A549 (cell line): ENCODE measurements around the gene SEMA6B. TPM values are rescaled to one million over a fixed set of nuclear protein-coding genes. Genes with fewer than 3 reads are reported as not detected.
A peak's percentile ranks its signal among the peaks of the same experiment; 100 is the strongest.

Experiments used
- ATAC-seq, 2 experiments: fragments of 200-7000 bp in 1 of 2; fragments of >200 bp in 1 of 2; cut with Nextera tagmentation in 1 of 2; cut with Tn5 transposase in 1 of 2; 3 replicates each; pipeline versions ENCODE4 v1.8.0 to v1.9.1; 2018 to 2020; ENCODE audit warnings: mild to moderate bottlenecking in 1 of 2, moderate library complexity in 1 of 2
- CTCF ChIA-PET: fragments of 300-600 bp; sonication (Branson Sonifier 250); formaldehyde crosslinking; extraction: SDS; loops from one replicate; lab custom pipeline; 2021; ENCODE audit warnings: antibody characterized with exemption, inconsistent platforms; lab: Yijun Ruan, JAX
- POLR2A ChIA-PET: fragments of 350-600 bp; formaldehyde crosslinking; extraction: SDS; loops from one replicate; lab custom pipeline; 2021; ENCODE audit warnings: antibody characterized with exemption, inconsistent platforms; lab: Yijun Ruan, JAX
- DNase-seq, 2 experiments: peaks; one replicate each; pipeline versions ENCODE4 v3.0.0 to v3.0.0-alpha.2; 2011 to 2016; ENCODE audit warnings: low read depth in 1 of 2, low spot score in 1 of 2
- FAIRE-seq: peaks from 2 replicates; lab custom pipeline; 2011; peaks lifted over from hg19 to GRCh38; lab: Jason Lieb, UNC
- H3K27ac ChIP-seq, 2 experiments: fragments of >200 bp; sonication (Bioruptor Twin); formaldehyde crosslinking; 3 replicates each; pipeline ENCODE4 v1.5.1; 2016 to 2017
- H3K4me1 ChIP-seq: fragments of >200 bp; sonication (Bioruptor Twin); formaldehyde crosslinking; 3 replicates; pipeline ENCODE4 v1.6.1; 2016
- H3K4me2 ChIP-seq: fragments of >200 bp; sonication (Bioruptor Twin); formaldehyde crosslinking; 3 replicates; pipeline ENCODE4 v1.6.1; 2016
- H3K4me3 ChIP-seq: fragments of >200 bp; sonication (Bioruptor Twin); formaldehyde crosslinking; 3 replicates; pipeline ENCODE4 v1.5.1; 2016
- H3K9me3 ChIP-seq: fragments of >200 bp; sonication (Bioruptor Twin); formaldehyde crosslinking; 3 replicates; pipeline ENCODE4 v1.6.1; 2016
- CBX2 ChIP-seq: fragments of 200-600 bp; sonication (generic); IDR thresholded peaks from 2 replicates; pipeline ENCODE4 v1.6.1; 2016; ENCODE audit warnings: low read depth, mild to moderate bottlenecking, borderline replicate concordance
- CBX8 ChIP-seq: fragments of 200-600 bp; sonication (generic); IDR thresholded peaks from 2 replicates; pipeline ENCODE4 v1.6.1; 2016
- CEBPB ChIP-seq, 2 experiments: fragments of >200 bp in 1 of 2; sonication (Bioruptor Twin) in 1 of 2; formaldehyde crosslinking in 1 of 2; IDR thresholded peaks; 2 replicates each; pipeline ENCODE4 v1.6.1; 2012 to 2016
- CHD4 ChIP-seq: fragments of 200-600 bp; sonication (generic); IDR thresholded peaks from 2 replicates; pipeline ENCODE4 v1.6.1; 2016; ENCODE audit warnings: antibody characterized with exemption, mild to moderate bottlenecking, borderline replicate concordance
- EP300 ChIP-seq, 2 experiments: fragments of >200 bp; sonication (Bioruptor Twin); formaldehyde crosslinking; IDR thresholded peaks; 2 replicates in 1 of 2; 3 replicates in 1 of 2; pipeline ENCODE4 v1.6.1; 2016 to 2017
- HDAC2 ChIP-seq: fragments of 200-600 bp; sonication (generic); IDR thresholded peaks from 2 replicates; pipeline ENCODE4 v1.6.1; 2016
- HEYL ChIP-seq: fragments of 250-450 bp; sonication (Bioruptor Pico); IDR thresholded peaks from 2 replicates; pipeline ENCODE4 v1.8.0; 2021; ENCODE audit warnings: mild to moderate bottlenecking, moderate library complexity
- HOXA7 ChIP-seq: fragments of 250-450 bp; sonication (Bioruptor Pico); IDR thresholded peaks from 2 replicates; pipeline ENCODE4 v1.5.0; 2020; ENCODE audit warnings: mild to moderate bottlenecking, moderate library complexity
- HOXB5 ChIP-seq: fragments of 250-450 bp; sonication (Bioruptor Pico); IDR thresholded peaks from 2 replicates; pipeline ENCODE4 v1.5.0; 2020; ENCODE audit warnings: mild to moderate bottlenecking, moderate library complexity
- JUNB ChIP-seq: fragments of >200 bp; sonication (Bioruptor Twin); formaldehyde crosslinking; IDR thresholded peaks from 2 replicates; pipeline ENCODE4 v1.6.1; 2016
- MAZ ChIP-seq: fragments of 150-350 bp; IDR thresholded peaks from 2 replicates; pipeline ENCODE4 v1.6.1; 2014; ENCODE audit warnings: antibody characterized with exemption, low read depth, low read length, borderline replicate concordance
- NFE2L2 ChIP-seq: fragments of 150-350 bp; conservative IDR thresholded peaks from 2 replicates; pipeline ENCODE4 v1.6.1; 2014; ENCODE audit warnings: low read length
- NR3C1 ChIP-seq: fragments of >200 bp; sonication (Bioruptor Twin); formaldehyde crosslinking; IDR thresholded peaks from 3 replicates; pipeline ENCODE4 v1.6.1; 2017
- PHF8 ChIP-seq: fragments of 200-600 bp; sonication (generic); IDR thresholded peaks from 2 replicates; pipeline ENCODE4 v1.6.1; 2016; ENCODE audit warnings: low read depth, mild to moderate bottlenecking, antibody characterized with exemption, moderate library complexity, borderline replicate concordance
- POLR2A ChIP-seq: IDR thresholded peaks from 2 replicates; pipeline ENCODE4 v1.6.1; 2012; ENCODE audit warnings: mild to moderate bottlenecking, low read length
- POLR2AphosphoS2 ChIP-seq: conservative IDR thresholded peaks from 2 replicates; pipeline ENCODE4 v1.6.1; 2012; ENCODE audit warnings: low read length, improper control_type of control experiment, inconsistent platforms
- RARB ChIP-seq: fragments of 250-450 bp; sonication (Bioruptor Pico); IDR thresholded peaks from 2 replicates; pipeline ENCODE4 v1.8.0; 2021; ENCODE audit warnings: mild to moderate bottlenecking, moderate library complexity
- RCOR1 ChIP-seq: fragments of 150-350 bp; IDR thresholded peaks from 2 replicates; pipeline ENCODE4 v1.6.1; 2014; ENCODE audit warnings: antibody characterized with exemption, low read length, low read depth
- SMC3 ChIP-seq: fragments of >200 bp; sonication (Bioruptor Twin); formaldehyde crosslinking; IDR thresholded peaks from 3 replicates; pipeline ENCODE4 v1.6.1; 2018; ENCODE audit warnings: inconsistent platforms
- SREBF2 ChIP-seq: fragments of 450-650 bp; IDR thresholded peaks from 2 replicates; pipeline ENCODE4 v1.6.1; 2014; ENCODE audit warnings: mild to moderate bottlenecking, moderate library complexity
- TP53 ChIP-seq: fragments of 250-450 bp; sonication (Bioruptor Pico); IDR thresholded peaks from 2 replicates; pipeline ENCODE4 v1.5.0; 2021; ENCODE audit warnings: mild to moderate bottlenecking, moderate library complexity
- ZC3H11A ChIP-seq: fragments of 450-650 bp; IDR thresholded peaks from 2 replicates; pipeline ENCODE4 v1.6.1; 2014; ENCODE audit warnings: antibody characterized with exemption, mild to moderate bottlenecking
- ZFP36 ChIP-seq: fragments of 450-650 bp; IDR thresholded peaks from 2 replicates; pipeline ENCODE4 v1.6.1; 2014; ENCODE audit warnings: borderline replicate concordance; ENCODE audit not compliant: partially characterized antibody
- ZNF302 ChIP-seq: fragments of 250-450 bp; sonication (Bioruptor Pico); IDR thresholded peaks from 2 replicates; pipeline ENCODE4 v1.9.0; 2021; ENCODE audit warnings: inconsistent platforms, mild to moderate bottlenecking, moderate library complexity
- ZSCAN20 ChIP-seq: fragments of 250-450 bp; sonication (Bioruptor Pico); IDR thresholded peaks from 2 replicates; pipeline ENCODE4 v1.8.0; 2022; ENCODE audit warnings: mild to moderate bottlenecking, moderate library complexity
- WGBS: methylation state at CpG from one replicate; pipeline ENCODE4 v1.1.6; 2017; ENCODE audit errors: missing lambda C conversion rate; 5-methylcytosine and 5-hydroxymethylcytosine counted together
- polyA plus RNA-seq, 4 experiments: library from polyadenylated mRNA; depleted of rRNA in 3 of 4; stranded (reverse); fragments of >200 nt; fragmentation: RNase III in 1 of 4; extraction: RNeasy Plus Mini Kit Qiagen cat#74134 plus additional on column Dnase treatment in 1 of 4; gene quantifications; 2 replicates in 3 of 4; 3 replicates in 1 of 4; pipeline ENCODE4 v1.2.3, GENCODE V29; 2011 to 2017
- TF ChIP-seq, protein P1 (sequence below): fragments of >200 bp; sonication (Bioruptor Twin); formaldehyde crosslinking; IDR thresholded peaks from 2 replicates; pipeline ENCODE4 v1.6.1; 2016
- TF ChIP-seq, protein P2 (sequence below): fragments of >200 bp; sonication (Bioruptor Twin); formaldehyde crosslinking; IDR thresholded peaks from 3 replicates; pipeline ENCODE4 v1.5.1; 2016
- TF ChIP-seq, protein P3 (sequence below): IDR thresholded peaks from 2 replicates; pipeline ENCODE4 v1.6.1; 2012

SEMA6B gene
- polyA plus RNA-seq, 2 of the 4 experiments (the other 2 are of a cell fraction), result 5.7 to 9.0 TPM

DNA sequence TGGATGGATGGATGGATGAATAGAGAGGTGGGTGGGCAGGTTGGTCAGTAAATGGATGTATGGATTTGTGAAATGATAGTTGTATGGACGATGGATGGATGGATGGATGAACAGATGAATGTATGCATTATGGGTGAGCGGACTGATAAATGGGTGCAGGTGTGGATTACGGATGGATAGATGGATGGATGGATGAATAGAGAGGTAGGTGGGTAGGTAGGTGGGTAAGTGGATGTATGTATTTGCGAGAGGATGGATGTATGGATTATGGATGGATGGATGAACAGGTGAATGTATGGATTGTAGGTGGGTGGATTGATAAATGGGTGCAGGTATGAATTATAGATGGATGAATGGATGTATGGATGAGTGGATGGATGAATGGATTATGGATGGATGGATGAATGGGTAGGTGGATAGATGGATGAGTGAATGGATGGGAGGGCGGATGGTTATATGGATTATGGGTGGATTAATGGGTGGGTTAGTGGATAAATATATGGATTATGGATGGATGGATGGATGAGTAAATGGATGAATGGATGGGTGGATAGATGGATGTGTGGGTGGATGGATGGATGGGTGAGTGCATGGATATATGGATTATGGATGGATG is 42.8 kb upstream of the SEMA6B start:
- Histone ChIP-seq H3K4me1 (peaks cover 3% of the 10 kb centered on the region; the same call in 1 of the 3 replicates), H3K27ac (no peak overlapping the region), H3K4me3 (no peak overlapping the region), H3K9me3 (no peaks in the 10 kb centered on the region), H3K4me2 (no peak overlapping the region)
- TF ChIP-seq, protein P1, sequence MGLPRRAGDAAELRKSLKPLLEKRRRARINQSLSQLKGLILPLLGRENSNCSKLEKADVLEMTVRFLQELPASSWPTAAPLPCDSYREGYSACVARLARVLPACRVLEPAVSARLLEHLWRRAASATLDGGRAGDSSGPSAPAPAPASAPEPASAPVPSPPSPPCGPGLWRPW, result no peak
- TF ChIP-seq PHF8, result no peak
- no peak for TF ChIP-seq CBX2
- TF ChIP-seq CHD4, result no peak
- POLR2A ChIA-PET, result no interaction called here
- ATAC-seq (no peak), FAIRE-seq (no peak), DNase-seq (no peak)
- 57% methylated on average over 5 of the region's 5 CpGs for WGBS
- CTCF ChIA-PET, result no interaction called here

DNA sequence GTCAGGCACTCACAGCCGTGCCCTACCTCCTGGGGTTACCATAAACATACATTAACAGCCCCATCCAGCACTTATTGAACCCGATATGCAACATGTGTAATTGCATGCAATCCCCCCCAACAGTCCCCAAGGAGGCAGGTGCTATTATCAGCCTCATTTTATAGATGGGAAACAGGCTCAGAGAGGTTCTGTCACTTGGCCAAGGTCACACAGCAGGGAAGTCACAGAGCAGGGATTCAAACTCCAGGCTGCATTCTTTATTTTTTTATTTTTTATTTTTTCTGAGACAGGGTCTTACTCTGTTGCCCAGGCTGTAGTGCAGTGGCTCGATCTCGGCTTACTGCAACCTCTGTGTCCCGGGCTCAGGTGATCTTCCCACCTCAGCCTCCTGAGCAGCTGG is 41.4 kb upstream of the SEMA6B start:
- TF ChIP-seq RCOR1 (no peak), HOXA7 (CRISPR knock-in tag) (no peak), ZFP36 (peak; percentile 61), HDAC2 (no peak), CBX2 (no peak)
- TF ChIP-seq, protein P2, sequence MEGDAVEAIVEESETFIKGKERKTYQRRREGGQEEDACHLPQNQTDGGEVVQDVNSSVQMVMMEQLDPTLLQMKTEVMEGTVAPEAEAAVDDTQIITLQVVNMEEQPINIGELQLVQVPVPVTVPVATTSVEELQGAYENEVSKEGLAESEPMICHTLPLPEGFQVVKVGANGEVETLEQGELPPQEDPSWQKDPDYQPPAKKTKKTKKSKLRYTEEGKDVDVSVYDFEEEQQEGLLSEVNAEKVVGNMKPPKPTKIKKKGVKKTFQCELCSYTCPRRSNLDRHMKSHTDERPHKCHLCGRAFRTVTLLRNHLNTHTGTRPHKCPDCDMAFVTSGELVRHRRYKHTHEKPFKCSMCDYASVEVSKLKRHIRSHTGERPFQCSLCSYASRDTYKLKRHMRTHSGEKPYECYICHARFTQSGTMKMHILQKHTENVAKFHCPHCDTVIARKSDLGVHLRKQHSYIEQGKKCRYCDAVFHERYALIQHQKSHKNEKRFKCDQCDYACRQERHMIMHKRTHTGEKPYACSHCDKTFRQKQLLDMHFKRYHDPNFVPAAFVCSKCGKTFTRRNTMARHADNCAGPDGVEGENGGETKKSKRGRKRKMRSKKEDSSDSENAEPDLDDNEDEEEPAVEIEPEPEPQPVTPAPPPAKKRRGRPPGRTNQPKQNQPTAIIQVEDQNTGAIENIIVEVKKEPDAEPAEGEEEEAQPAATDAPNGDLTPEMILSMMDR, result no peak
- no peaks in the 10 kb centered on the region for H3K9me3 ChIP-seq
- FAIRE-seq, result no peak
- no peak for DNase-seq
- ChIA-PET CTCF (interaction anchor here (1.0 to 4.8 kb wide), 2 partner anchors 11 to 32 kb away, joined by 3 to 23 read pairs; no protein-coding TSS in a partner anchor), POLR2A (no interaction called here)
- no peak overlapping the region for H3K4me3 ChIP-seq
- no peak overlapping the region for H3K27ac ChIP-seq
- no peak overlapping the region for H3K4me2 ChIP-seq
- 16% methylated on average over 4 of the region's 5 CpGs for WGBS
- ATAC-seq, result no peak
- H3K4me1 ChIP-seq, result peaks cover 3% of the 10 kb centered on the region; the same call in 1 of the 3 replicates

DNA sequence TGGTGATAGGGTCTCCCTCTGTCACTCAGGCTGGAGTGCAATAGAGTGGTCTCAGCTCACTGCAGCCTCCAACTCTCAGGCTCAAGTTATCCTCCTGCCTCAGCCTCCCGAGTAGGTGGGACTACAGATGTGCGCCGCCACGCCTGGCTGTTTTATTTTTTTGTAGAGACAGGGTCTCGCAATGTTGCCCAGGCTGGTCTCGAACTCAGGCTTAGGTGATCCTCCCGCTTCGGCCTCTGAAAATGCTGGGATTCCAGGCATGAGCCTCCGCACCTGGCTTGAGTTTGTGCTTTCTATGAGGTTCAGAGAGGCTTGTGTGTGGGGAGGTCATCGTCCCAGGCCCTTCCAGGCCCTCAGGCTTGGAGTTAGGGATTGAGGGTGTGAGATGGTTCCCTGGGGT is 40.6 kb upstream of the SEMA6B start:
- DNase-seq, result no peak

DNA sequence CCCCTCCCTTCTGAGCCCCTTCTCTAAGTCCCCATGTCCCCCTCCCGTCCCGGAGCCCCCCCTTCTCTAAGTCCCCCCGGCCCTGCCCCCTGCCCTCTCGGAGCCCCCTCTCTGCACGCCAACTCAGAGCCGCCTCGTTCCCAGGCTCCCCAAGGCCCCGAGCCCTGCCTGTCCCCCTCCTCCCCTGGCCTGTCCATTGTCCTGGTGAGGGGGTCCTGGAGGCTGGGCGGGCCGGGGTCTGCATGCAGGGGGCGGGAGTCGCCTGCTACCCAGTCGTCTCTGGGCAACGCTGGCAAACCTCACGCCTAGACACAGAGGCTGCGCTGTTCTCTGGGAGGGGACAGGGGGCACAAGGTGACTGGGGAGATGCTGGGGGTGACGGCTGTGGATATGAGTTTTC is 39.2 kb upstream of the SEMA6B start:
- TF ChIP-seq NFE2L2 (no peak), JUNB (no peak), SREBF2 (no peak), RARB (CRISPR knock-in tag) (no peak), ZNF302 (CRISPR knock-in tag) (no peak), CBX8 (no peak), EP300 (IDR thresholded peaks at IDR 0.05) (no peak), HOXB5 (CRISPR knock-in tag) (no peak), ZSCAN20 (CRISPR knock-in tag) (no peak), POLR2A (no peak), CHD4 (no peak), SMC3 (no peak), TP53 (no peak), ZC3H11A (no peak), CEBPB (IDR thresholded peaks at IDR 0.05) (no peak), HEYL (no peak), POLR2AphosphoS2 (no peak), MAZ (no peak), NR3C1 (no peak)
- TF ChIP-seq, protein P3, sequence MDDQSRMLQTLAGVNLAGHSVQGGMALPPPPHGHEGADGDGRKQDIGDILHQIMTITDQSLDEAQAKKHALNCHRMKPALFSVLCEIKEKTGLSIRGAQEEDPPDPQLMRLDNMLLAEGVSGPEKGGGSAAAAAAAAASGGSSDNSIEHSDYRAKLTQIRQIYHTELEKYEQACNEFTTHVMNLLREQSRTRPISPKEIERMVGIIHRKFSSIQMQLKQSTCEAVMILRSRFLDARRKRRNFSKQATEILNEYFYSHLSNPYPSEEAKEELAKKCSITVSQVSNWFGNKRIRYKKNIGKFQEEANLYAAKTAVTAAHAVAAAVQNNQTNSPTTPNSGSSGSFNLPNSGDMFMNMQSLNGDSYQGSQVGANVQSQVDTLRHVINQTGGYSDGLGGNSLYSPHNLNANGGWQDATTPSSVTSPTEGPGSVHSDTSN, result no peak
- DNase-seq, result no peak
- peak overlapping the region in 1 of 2 experiments; percentile 80; a peak in 4 of 6 replicates for H3K27ac ChIP-seq
- no peaks in the 10 kb centered on the region for H3K9me3 ChIP-seq
- CTCF ChIA-PET, result interaction anchor here (0.6 to 4.8 kb wide), 6 partner anchors 9 to 133 kb away, joined by 3 to 23 read pairs (median 4); no protein-coding TSS in a partner anchor
- peak overlapping the region; percentile 76 for H3K4me2 ChIP-seq
- 78% methylated on average over 1 of the region's 17 CpGs for WGBS
- H3K4me3 ChIP-seq, result peak overlapping the region; percentile 44; the same call in 2 of the 3 replicates
- peaks cover 3% of the 10 kb centered on the region; the same call in 1 of the 3 replicates for H3K4me1 ChIP-seq
- no peak for FAIRE-seq
- POLR2A ChIA-PET, result no interaction called here
- ATAC-seq, result peak in 1 of 2 experiments; percentile 14; a peak in 2 of 6 replicates

More for the DNA sequence above, 40.6 kb upstream of the SEMA6B start:
- 78% methylated on average over 6 of the region's 10 CpGs for WGBS
- POLR2A ChIA-PET, result no interaction called here
- FAIRE-seq, result no peak
- H3K4me2 ChIP-seq, result no peak overlapping the region
- CTCF ChIA-PET, result interaction anchor here (0.6 to 4.8 kb wide), 3 partner anchors 16 to 75 kb away, joined by 3 to 23 read pairs (median 4); no protein-coding TSS in a partner anchor
- no peak overlapping the region for H3K27ac ChIP-seq
- no peak for ATAC-seq
- peaks cover 3% of the 10 kb centered on the region; the same call in 1 of the 3 replicates for H3K4me1 ChIP-seq
- H3K4me3 ChIP-seq, result no peak overlapping the region
- TF ChIP-seq CBX2, result no peak
- TF ChIP-seq POLR2A, result no peak
- H3K9me3 ChIP-seq, result no peaks in the 10 kb centered on the region
